Astrocyte (in vitro differentiated cells and primary cell): Measurements from ENCODE around the gene FCN1. TPM values are rescaled to one million over a fixed set of nuclear protein-coding genes. Genes with fewer than 3 reads are reported as not detected.

ENCODE experiments used
- DNase-seq: peaks from one replicate; pipeline ENCODE4 v3.0.0-alpha.2; 2010; ENCODE audit warnings: low read depth
- FAIRE-seq: peaks from 2 replicates; lab custom pipeline; 2011; peaks lifted over from hg19 to GRCh38; lab: Jason Lieb, UNC
- H2AFZ ChIP-seq: 2 replicates; pipeline ENCODE4 v1.6.0; 2012; ENCODE audit warnings: low read depth, low read length, inconsistent platforms
- H3K27ac ChIP-seq: 2 replicates; pipeline ENCODE4 v1.5.1; 2011; ENCODE audit warnings: low read depth, low read length, inconsistent platforms
- H3K27me3 ChIP-seq: 2 replicates; pipeline ENCODE4 v1.6.0; 2011; ENCODE audit warnings: low read length, inconsistent platforms; ENCODE audit not compliant: insufficient read depth
- H3K36me3 ChIP-seq: 2 replicates; pipeline ENCODE4 v1.5.1; 2011; ENCODE audit warnings: low read length, inconsistent platforms; ENCODE audit not compliant: insufficient read depth
- H3K4me1 ChIP-seq: 2 replicates; pipeline ENCODE4 v1.5.1; 2011; ENCODE audit warnings: low read length, inconsistent platforms; ENCODE audit not compliant: insufficient read depth
- H3K4me2 ChIP-seq: 2 replicates; pipeline ENCODE4 v1.6.0; 2012; ENCODE audit warnings: low read length, inconsistent platforms
- H3K4me3 ChIP-seq: 2 replicates; pipeline ENCODE4 v1.5.1; 2011; ENCODE audit warnings: low read depth, mild to moderate bottlenecking, low read length, inconsistent platforms; ENCODE audit not compliant: insufficient read depth
- H3K79me2 ChIP-seq: 2 replicates; pipeline ENCODE4 v1.6.0; 2012; ENCODE audit warnings: mild to moderate bottlenecking, low read length, inconsistent platforms; ENCODE audit not compliant: insufficient read depth
- H3K9ac ChIP-seq: 2 replicates; pipeline ENCODE4 v1.6.0; 2012; ENCODE audit warnings: mild to moderate bottlenecking, low read length, inconsistent platforms
- H3K9me3 ChIP-seq: 2 replicates; pipeline ENCODE4 v1.5.1; 2012; ENCODE audit warnings: low read depth, mild to moderate bottlenecking, low read length, inconsistent platforms; ENCODE audit not compliant: insufficient read depth
- H4K20me1 ChIP-seq: 2 replicates; pipeline ENCODE4 v1.6.0; 2012; ENCODE audit warnings: low read length, inconsistent platforms; ENCODE audit not compliant: insufficient read depth
- H3K27ac Mint-ChIP-seq: one replicate; pipeline ENCODE4 v1.8.0; 2021; ENCODE audit warnings: mild to moderate bottlenecking, mixed read lengths; ENCODE audit not compliant: unreplicated experiment
- H3K27me3 Mint-ChIP-seq: one replicate; pipeline ENCODE4 v1.8.0; 2021; ENCODE audit warnings: low read depth, mixed read lengths; ENCODE audit not compliant: unreplicated experiment
- H3K36me3 Mint-ChIP-seq: one replicate; pipeline ENCODE4 v1.8.0; 2021; ENCODE audit warnings: low read depth, mixed read lengths; ENCODE audit not compliant: unreplicated experiment
- H3K4me1 Mint-ChIP-seq: one replicate; pipeline ENCODE4 v1.8.0; 2021; ENCODE audit warnings: low read depth, mixed read lengths; ENCODE audit not compliant: unreplicated experiment
- H3K4me3 Mint-ChIP-seq: one replicate; pipeline ENCODE4 v1.8.0; 2021; ENCODE audit warnings: mild to moderate bottlenecking, moderate library complexity, mixed read lengths; ENCODE audit not compliant: unreplicated experiment
- H3K9me3 Mint-ChIP-seq: one replicate; pipeline ENCODE4 v1.8.0; 2021; ENCODE audit warnings: mild to moderate bottlenecking, mixed read lengths; ENCODE audit not compliant: unreplicated experiment
- CTCF ChIP-seq: IDR thresholded peaks from 2 replicates; pipeline ENCODE4 v1.5.1; 2011; ENCODE audit warnings: low read depth, mild to moderate bottlenecking, inconsistent platforms, low read length, moderate library complexity; ENCODE audit not compliant: insufficient read depth
- EZH2 ChIP-seq: IDR thresholded peaks from 2 replicates; pipeline ENCODE4 v1.6.1; 2012; ENCODE audit warnings: mild to moderate bottlenecking, low read length, inconsistent platforms; ENCODE audit not compliant: insufficient read depth
- total RNA-seq: library from RNA; stranded (reverse); gene quantifications from 2 replicates; pipeline ENCODE4 v1.2.1, GENCODE V29; 2021

FCN1 gene
- total RNA-seq, 1 donor from 2014 or later, result not detected

- H2AFZ ChIP-seq, result no peak overlapping the region
- no peaks in the 10 kb centered on the region for H3K4me1 Mint-ChIP-seq
- H3K36me3 Mint-ChIP-seq, result no peaks in the 10 kb centered on the region
- no peak overlapping the region for H3K27ac Mint-ChIP-seq
- no peak for TF ChIP-seq CTCF
- no peak for TF ChIP-seq EZH2
- H3K36me3 ChIP-seq, result no peaks in the 10 kb centered on the region
- no peak overlapping the region for H3K4me3 ChIP-seq
- H3K27me3 Mint-ChIP-seq, result peaks cover 11% of the 10 kb centered on the region
- peaks cover 7% of the 10 kb centered on the region for H3K9me3 Mint-ChIP-seq
- H3K9me3 ChIP-seq, result no peaks in the 10 kb centered on the region
- no peaks in the 10 kb centered on the region for H3K27me3 ChIP-seq
- no peak overlapping the region for H3K4me3 Mint-ChIP-seq
- DNase-seq (no peak), FAIRE-seq (no peak)
- H3K9ac ChIP-seq, result no peak overlapping the region
- H3K4me1 ChIP-seq, result no peaks in the 10 kb centered on the region
- no peak overlapping the region for H3K4me2 ChIP-seq
- H4K20me1 ChIP-seq, result no peaks in the 10 kb centered on the region
- no peaks in the 10 kb centered on the region for H3K79me2 ChIP-seq
- no peak overlapping the region for H3K27ac ChIP-seq
Measured at GRCh38 chr9:134955801-134956200, 38.1 kb upstream of the FCN1 start.

- no peaks in the 10 kb centered on the region for H3K4me1 ChIP-seq
- no peak overlapping the region for H3K4me3 ChIP-seq
- Mint-ChIP-seq H3K9me3 (peaks cover 7% of the 10 kb centered on the region), H3K4me1 (no peaks in the 10 kb centered on the region), H3K27me3 (peaks cover 11% of the 10 kb centered on the region), H3K4me3 (no peak overlapping the region), H3K36me3 (no peaks in the 10 kb centered on the region), H3K27ac (no peak overlapping the region)
- no peak overlapping the region for H3K9ac ChIP-seq
- H3K79me2 ChIP-seq, result no peaks in the 10 kb centered on the region
- H2AFZ ChIP-seq, result no peak overlapping the region
- DNase-seq (no peak), FAIRE-seq (no peak)
- no peaks in the 10 kb centered on the region for H4K20me1 ChIP-seq
- no peaks in the 10 kb centered on the region for H3K27me3 ChIP-seq
- TF ChIP-seq CTCF (no peak), EZH2 (no peak)
- H3K27ac ChIP-seq, result no peak overlapping the region
- H3K36me3 ChIP-seq, result no peaks in the 10 kb centered on the region
- no peaks in the 10 kb centered on the region for H3K9me3 ChIP-seq
- no peak overlapping the region for H3K4me2 ChIP-seq
Measured at GRCh38 chr9:134955156-134955555, 37.4 kb upstream of the FCN1 start.

GRCh38 chr9:134951994-134952393 lies 34.3 kb upstream of the FCN1 start:
- no peak overlapping the region for H2AFZ ChIP-seq
- H4K20me1 ChIP-seq, result no peaks in the 10 kb centered on the region
- no peak overlapping the region for H3K4me3 ChIP-seq
- no peaks in the 10 kb centered on the region for H3K4me1 ChIP-seq
- H3K36me3 Mint-ChIP-seq, result no peaks in the 10 kb centered on the region
- H3K4me1 Mint-ChIP-seq, result no peaks in the 10 kb centered on the region
- FAIRE-seq (no peak), DNase-seq (no peak)
- H3K27me3 ChIP-seq, result no peaks in the 10 kb centered on the region
- H3K9ac ChIP-seq, result no peak overlapping the region
- no peak overlapping the region for H3K4me2 ChIP-seq
- peaks cover 16% of the 10 kb centered on the region for H3K27me3 Mint-ChIP-seq
- TF ChIP-seq EZH2 (no peak), CTCF (no peak)
- H3K27ac Mint-ChIP-seq, result no peak overlapping the region
- H3K9me3 ChIP-seq, result no peaks in the 10 kb centered on the region
- H3K4me3 Mint-ChIP-seq, result no peak overlapping the region
- no peaks in the 10 kb centered on the region for H3K79me2 ChIP-seq
- H3K27ac ChIP-seq, result no peak overlapping the region
- peaks cover 2% of the 10 kb centered on the region for H3K9me3 Mint-ChIP-seq
- H3K36me3 ChIP-seq, result no peaks in the 10 kb centered on the region
